Measurements from ENCODE around the gene RAD51B.

- no peak for TF ChIP-seq CTCF (IDR thresholded peaks at IDR 0.05)
- TF ChIP-seq POLR2AphosphoS5 (IDR thresholded peaks at IDR 0.05), result no peak
- no peak for TF ChIP-seq POLR2A (IDR thresholded peaks at IDR 0.05)
Measured at GRCh38 chr14:68257969-68258368, 438.4 kb downstream of the RAD51B start.
